H9 (cell line): ENCODE data around the gene RIMBP2. TPM values are rescaled to one million over a fixed set of nuclear protein-coding genes. Genes with fewer than 3 reads are reported as not detected.
A peak's percentile ranks its signal among the peaks of the same experiment; 100 is the strongest.

Experiments used
- DNase-seq: peaks from one replicate; pipeline ENCODE4 v3.0.0-alpha.2; 2017
- H2AFZ ChIP-seq: one replicate; pipeline ENCODE4 v1.6.1; 2013; ENCODE audit warnings: mild to moderate bottlenecking, low read length, control low read depth, moderate library complexity
- H2AK5ac ChIP-seq: 2 replicates; pipeline ENCODE4 v1.6.1; 2013; ENCODE audit warnings: low read length, control low read depth, mixed read lengths; ENCODE audit not compliant: insufficient read length
- H2BK120ac ChIP-seq: one replicate; pipeline ENCODE4 v1.6.1; 2013; ENCODE audit warnings: low read depth, mild to moderate bottlenecking, low read length, control low read depth, inconsistent platforms; ENCODE audit not compliant: poor library complexity, severe bottlenecking
- H2BK12ac ChIP-seq: 2 replicates; pipeline ENCODE4 v1.6.1; 2013; ENCODE audit warnings: low read length, control low read depth, mixed read lengths, low read depth; ENCODE audit not compliant: insufficient read length
- H2BK15ac ChIP-seq: 2 replicates; pipeline ENCODE4 v1.6.1; 2013; ENCODE audit warnings: low read depth, low read length, control low read depth
- H2BK20ac ChIP-seq: one replicate; pipeline ENCODE4 v1.6.1; 2013; ENCODE audit warnings: low read depth, mild to moderate bottlenecking, low read length, control low read depth, inconsistent platforms; ENCODE audit not compliant: poor library complexity, severe bottlenecking
- H2BK5ac ChIP-seq: 2 replicates; pipeline ENCODE4 v1.6.1; 2013; ENCODE audit warnings: low read length, control low read depth, mixed read lengths; ENCODE audit not compliant: insufficient read length
- H3K14ac ChIP-seq: 2 replicates; pipeline ENCODE4 v1.6.1; 2013; ENCODE audit warnings: low read length, control low read depth; ENCODE audit not compliant: insufficient read depth
- H3K18ac ChIP-seq: 2 replicates; pipeline ENCODE4 v1.6.1; 2013; ENCODE audit warnings: low read depth, mild to moderate bottlenecking, mixed read lengths, low read length, control low read depth; ENCODE audit not compliant: insufficient read length
- H3K23ac ChIP-seq: 2 replicates; pipeline ENCODE4 v1.6.1; 2013; ENCODE audit warnings: low read length, control low read depth, mixed read lengths, low read depth; ENCODE audit not compliant: insufficient read length
- H3K23me2 ChIP-seq: 2 replicates; pipeline ENCODE4 v1.6.1; 2013; ENCODE audit warnings: low read depth, mild to moderate bottlenecking, mixed read lengths, low read length, control low read depth; ENCODE audit not compliant: insufficient read length, poor library complexity, severe bottlenecking
- H3K27ac ChIP-seq: 2 replicates; pipeline ENCODE4 v1.5.1; 2013; ENCODE audit warnings: low read length, control low read depth, mixed read lengths, low read depth; ENCODE audit not compliant: insufficient read length
- H3K27me3 ChIP-seq: 2 replicates; pipeline ENCODE4 v1.6.1; 2013; ENCODE audit warnings: low read length, control low read depth, inconsistent platforms; ENCODE audit not compliant: insufficient read depth
- H3K4ac ChIP-seq: 2 replicates; pipeline ENCODE4 v1.6.1; 2013; ENCODE audit warnings: low read depth, mild to moderate bottlenecking, control low read depth, inconsistent platforms, low read length, moderate library complexity
- H3K4me1 ChIP-seq: 2 replicates; pipeline ENCODE4 v1.6.1; 2013; ENCODE audit warnings: low read length, control low read depth, inconsistent platforms; ENCODE audit not compliant: insufficient read depth
- H3K4me2 ChIP-seq: 2 replicates; pipeline ENCODE4 v1.6.1; 2013; ENCODE audit warnings: low read length, control low read depth, mixed read lengths; ENCODE audit not compliant: insufficient read length, insufficient read depth
- H3K56ac ChIP-seq: 2 replicates; pipeline ENCODE4 v1.6.1; 2013; ENCODE audit warnings: low read depth, mild to moderate bottlenecking, mixed read lengths, low read length, control low read depth; ENCODE audit not compliant: insufficient read length
- H3K79me1 ChIP-seq: 2 replicates; pipeline ENCODE4 v1.6.1; 2013; ENCODE audit warnings: low read depth, mild to moderate bottlenecking, moderate library complexity, low read length, control low read depth, inconsistent platforms; ENCODE audit not compliant: insufficient read depth, poor library complexity, severe bottlenecking
- H3K79me2 ChIP-seq: 2 replicates; pipeline ENCODE4 v1.6.1; 2013; ENCODE audit warnings: low read length, control low read depth, inconsistent platforms; ENCODE audit not compliant: insufficient read depth
- H3K9ac ChIP-seq: 2 replicates; pipeline ENCODE4 v1.6.1; 2013; ENCODE audit warnings: low read length, control low read depth, mixed read lengths; ENCODE audit not compliant: insufficient read length; ENCODE audit errors: extremely low read depth
- H3K9me3 ChIP-seq: one replicate; pipeline ENCODE4 v1.6.1; 2013; ENCODE audit warnings: low read depth, low read length, inconsistent platforms; ENCODE audit not compliant: control insufficient read depth
- H3T11ph ChIP-seq: one replicate; pipeline ENCODE4 v1.6.1; 2013; ENCODE audit warnings: mild to moderate bottlenecking, low read length, control low read depth, inconsistent platforms
- H4K20me1 ChIP-seq: one replicate; pipeline ENCODE4 v1.6.1; 2013; ENCODE audit not compliant: control insufficient read depth, insufficient read length, insufficient read depth
- H4K5ac ChIP-seq: 2 replicates; pipeline ENCODE4 v1.6.1; 2013; ENCODE audit warnings: low read depth, mild to moderate bottlenecking, mixed read lengths, low read length, control low read depth; ENCODE audit not compliant: insufficient read length
- H4K8ac ChIP-seq: replicated peaks from 2 replicates; pipeline ENCODE4 v1.6.1; 2013; ENCODE audit warnings: low read length, control low read depth, mixed read lengths, low read depth; ENCODE audit not compliant: insufficient read length
- H4K91ac ChIP-seq: 2 replicates; pipeline ENCODE4 v1.6.1; 2013; ENCODE audit warnings: low read depth, mild to moderate bottlenecking, moderate library complexity, mixed read lengths, low read length, control low read depth; ENCODE audit not compliant: insufficient read length
- H3K27ac Mint-ChIP-seq, 3 experiments: 2 replicates in 2 of 3; 3 replicates in 1 of 3; pipeline ENCODE4 v1.8.0; 2020 to 2021; ENCODE audit warnings: mixed read lengths in 3 of 3, mild to moderate bottlenecking in 1 of 3, moderate library complexity in 1 of 3
- H3K27me3 Mint-ChIP-seq: 2 replicates; pipeline ENCODE4 v1.8.0; 2021; ENCODE audit warnings: low read depth, mild to moderate bottlenecking, moderate library complexity, mixed read lengths
- H3K36me3 Mint-ChIP-seq, 3 experiments: 2 replicates in 2 of 3; 3 replicates in 1 of 3; pipeline ENCODE4 v1.8.0; 2020 to 2021; ENCODE audit warnings: low read depth in 3 of 3, mixed read lengths in 3 of 3; ENCODE audit not compliant: insufficient read depth in 1 of 3
- H3K4me1 Mint-ChIP-seq, 2 experiments: 2 replicates each; pipeline ENCODE4 v1.8.0; 2020; ENCODE audit warnings: mixed read lengths in 2 of 2
- H3K4me3 Mint-ChIP-seq, 2 experiments: 2 replicates in 1 of 2; 3 replicates in 1 of 2; pipeline ENCODE4 v1.8.0; 2020 to 2021; ENCODE audit warnings: mild to moderate bottlenecking in 2 of 2, mixed read lengths in 2 of 2, moderate library complexity in 1 of 2
- H3K9me3 Mint-ChIP-seq, 2 experiments: 2 replicates in 1 of 2; 3 replicates in 1 of 2; pipeline ENCODE4 v1.8.0; 2020; ENCODE audit warnings: mild to moderate bottlenecking in 2 of 2, mixed read lengths in 2 of 2, moderate library complexity in 1 of 2
- CTCF ChIP-seq: fragments of 200-600 bp; sonication (generic); conservative IDR thresholded peaks from 3 replicates; pipeline ENCODE4 v1.8.0; 2021; ENCODE audit warnings: antibody characterized with exemption, mild to moderate bottlenecking
- WGBS: extraction: QIAGEN DNeasy Blood & Tissue Kit; methylation state at CpG from one replicate; pipeline ENCODE4 v1.1.7; 2013; ENCODE audit warnings: missing lambda C conversion rate, low lambda C conversion rate, mixed read lengths; ENCODE audit not compliant: insufficient read length; ENCODE audit errors: extremely low coverage; 5-methylcytosine and 5-hydroxymethylcytosine counted together
- total RNA-seq: library from RNA; stranded (reverse); gene quantifications from 2 replicates; pipeline ENCODE4 v1.2.1, GENCODE V29; 2021

RIMBP2 gene
- total RNA-seq, 1 experiment from 2014 or later = 0.70 TPM

- no peaks in the 10 kb centered on the region for H3K9me3 ChIP-seq
- H2BK15ac ChIP-seq = no peak overlapping the region
- H4K91ac ChIP-seq = no peak overlapping the region
- no peak overlapping the region for H3K56ac ChIP-seq
- Mint-ChIP-seq H3K4me1 (peaks cover 29 to 42% of the 10 kb centered on the region in 2 experiments), H3K4me3 (peak overlapping the region; percentile 30 to 49; a peak in 4 of 5 replicates), H3K9me3 (peaks cover 10 to 15% of the 10 kb centered on the region in 2 experiments), H3K27me3 (peaks cover 27% of the 10 kb centered on the region), H3K27ac (no peak overlapping the region; a peak in 1 of 7 replicates), H3K36me3 (peaks cover 0 to 9% (median 0%) of the 10 kb centered on the region in 3 experiments; a peak in 4 of 7 replicates)
- H3K23ac ChIP-seq = no peak overlapping the region
- H4K5ac ChIP-seq = no peak overlapping the region
- H2BK20ac ChIP-seq = no peak overlapping the region
- H2BK120ac ChIP-seq = no peak overlapping the region
- H3K27ac ChIP-seq = no peak overlapping the region
- H3K79me1 ChIP-seq = no peaks in the 10 kb centered on the region
- no peak overlapping the region for H2BK5ac ChIP-seq
- no peak overlapping the region for H3K4ac ChIP-seq
- no peak overlapping the region for H2AK5ac ChIP-seq
- no peak overlapping the region for H3K9ac ChIP-seq
- no peak overlapping the region for H4K8ac ChIP-seq
- DNase-seq = peak; percentile 91
- no peak overlapping the region for H3K14ac ChIP-seq
- H3K18ac ChIP-seq = no peak overlapping the region
- no peaks in the 10 kb centered on the region for H4K20me1 ChIP-seq
- H2BK12ac ChIP-seq = no peak overlapping the region
- H3K4me2 ChIP-seq = peak overlapping the region; percentile 30
- no peak overlapping the region for H2AFZ ChIP-seq
- no CpG with 5 or more reads among the region's 17 CpGs for WGBS
- H3K27me3 ChIP-seq = no peaks in the 10 kb centered on the region
- no peaks in the 10 kb centered on the region for H3K23me2 ChIP-seq
- H3T11ph ChIP-seq = no peak overlapping the region
- H3K4me1 ChIP-seq = peaks cover 8% of the 10 kb centered on the region; the same call in 1 of the 2 replicates
- TF ChIP-seq CTCF = no peak
- H3K79me2 ChIP-seq = no peaks in the 10 kb centered on the region
These were observed 82.3 kb downstream of the RIMBP2 start for GRCh38 chr12:130633771-130634170.
